Stimulated activated CD8-positive, alpha-beta memory T cell treated with anti-CD3 and anti-CD28 coated beads, Interleukin-2, amount 100 ng/mL, for 1 hour (primary cell): ENCODE measurements around the gene SYK.

ENCODE experiments used
- DNase-seq, 2 donors: peaks; one replicate each; pipeline ENCODE4 v3.0.0-alpha.2; 2020; ENCODE audit warnings: low read depth in 2 of 2

The SYK gene

GRCh38 chr9:90945336-90945735 is 143.7 kb downstream of the SYK start:
- no peak for DNase-seq

- no peak for DNase-seq
Observed at GRCh38 chr9:90946982-90947381, 145.4 kb downstream of the SYK start.
